HepG2 (cell line): Measurements from ENCODE around the gene HBB. TPM values are rescaled to one million over a fixed set of nuclear protein-coding genes. Genes with fewer than 3 reads are reported as not detected.

Experiments used
- ATAC-seq: fragments of 200-7000 bp; cut with Tn5 transposase; 3 replicates; pipeline ENCODE4 v1.9.1; 2020; ENCODE audit warnings: mild to moderate bottlenecking, moderate library complexity
- BruUV-seq: library from RNA; stranded (reverse); fragments of 400-500 nt; replicated peaks from 2 replicates; lab custom pipeline; 2021; lab: Mats Ljungman, UMichigan
- CTCF ChIA-PET: fragments of 300-600 bp; formaldehyde crosslinking; extraction: SDS; loops from one replicate; lab custom pipeline; 2021; ENCODE audit warnings: low total read pairs, inconsistent platforms, low intra/inter-chr PET ratio; lab: Yijun Ruan, JAX
- POLR2A ChIA-PET: fragments of 350-600 bp; sonication (Branson Sonifier 250); formaldehyde crosslinking; loops from one replicate; lab custom pipeline; 2020; ENCODE audit warnings: antibody characterized with exemption, inconsistent platforms; lab: Yijun Ruan, JAX
- DNase-seq: peaks from one replicate; pipeline ENCODE4 v3.0.0-alpha.2; 2015; ENCODE audit warnings: low spot score
- FAIRE-seq: peaks from 3 replicates; lab custom pipeline; 2011; peaks lifted over from hg19 to GRCh38; lab: Jason Lieb, UNC
- H2AFZ ChIP-seq: one replicate; pipeline ENCODE4 v1.6.1; 2011; ENCODE audit warnings: low read length, inconsistent platforms
- H3K27ac ChIP-seq: fragments of 300-600 bp; 3 replicates; pipeline ENCODE4 v1.8.0; 2011; ENCODE audit warnings: mixed run types, mild to moderate bottlenecking, mixed read lengths, low read length, inconsistent platforms; ENCODE audit not compliant: insufficient read depth; ENCODE audit errors: extremely low read length
- H3K27me3 ChIP-seq, 2 experiments: fragments of 200-600 bp in 1 of 2; 2 replicates in 1 of 2; 3 replicates in 1 of 2; pipeline versions ENCODE4 v1.6.0 to v1.8.0; 2011; ENCODE audit warnings: low read length in 2 of 2, mild to moderate bottlenecking in 2 of 2, moderate library complexity in 2 of 2, inconsistent platforms in 1 of 2; ENCODE audit not compliant: insufficient read depth in 2 of 2, control insufficient read depth in 1 of 2
- H3K36me3 ChIP-seq, 2 experiments: fragments of 200-600 bp in 1 of 2; replicated peaks in 1 of 2; 2 replicates in 1 of 2; 3 replicates in 1 of 2; pipeline versions ENCODE4 v1.5.1 to v1.8.0; 2011; ENCODE audit warnings: low read length in 2 of 2, inconsistent platforms in 1 of 2; ENCODE audit not compliant: insufficient read depth in 2 of 2, control insufficient read depth in 1 of 2
- H3K4me1 ChIP-seq: 2 replicates; pipeline ENCODE4 v1.5.1; 2012; ENCODE audit warnings: low read length, inconsistent platforms; ENCODE audit not compliant: insufficient read depth
- H3K4me2 ChIP-seq: 2 replicates; pipeline ENCODE4 v1.6.0; 2011; ENCODE audit warnings: low read depth, low read length, inconsistent platforms
- H3K4me3 ChIP-seq, 3 experiments: fragments of 200-600 bp in 1 of 3; sonication (generic), shearing (Covaris generic) in 1 of 3; replicated peaks in 1 of 3; 2 replicates each; pipeline ENCODE4 v1.5.1; 2011 to 2016; ENCODE audit warnings: low read length in 3 of 3, inconsistent platforms in 2 of 3, low read depth in 2 of 3, mild to moderate bottlenecking in 2 of 3, control low read depth in 1 of 3, mixed read lengths in 1 of 3; ENCODE audit not compliant: insufficient read depth in 1 of 3
- H3K79me2 ChIP-seq: one replicate; pipeline ENCODE4 v1.6.1; 2011; ENCODE audit warnings: low read length, inconsistent platforms; ENCODE audit not compliant: insufficient read depth
- H3K9ac ChIP-seq: 2 replicates; pipeline ENCODE4 v1.6.0; 2011; ENCODE audit warnings: mild to moderate bottlenecking, low read depth, low read length, inconsistent platforms; ENCODE audit not compliant: insufficient read depth
- H3K9me3 ChIP-seq: 2 replicates; pipeline ENCODE4 v1.5.1; 2012; ENCODE audit warnings: mild to moderate bottlenecking, low read length
- H4K20me1 ChIP-seq: 2 replicates; pipeline ENCODE4 v1.6.0; 2011; ENCODE audit warnings: inconsistent platforms, mild to moderate bottlenecking, low read length, moderate library complexity; ENCODE audit not compliant: insufficient read depth
- ATF1 ChIP-seq: IDR thresholded peaks from 2 replicates; pipeline ENCODE4 v1.6.1; 2016; ENCODE audit warnings: mild to moderate bottlenecking, control low read depth
- ELF4 ChIP-seq: sonication (generic); formaldehyde crosslinking; IDR thresholded peaks from 2 replicates; pipeline ENCODE4 v1.5.0; 2020; ENCODE audit warnings: missing genetic modification reagents, mild to moderate bottlenecking, moderate library complexity, borderline replicate concordance
- FOXK1 ChIP-seq: sonication (generic); formaldehyde crosslinking; IDR thresholded peaks from 2 replicates; pipeline ENCODE4 v1.4.0; 2020; ENCODE audit warnings: low read depth, missing genetic modification reagents, borderline replicate concordance
- HNRNPK ChIP-seq: fragments of 200-400 bp; formaldehyde crosslinking; IDR thresholded peaks from 2 replicates; pipeline ENCODE4 v1.6.1; 2018; ENCODE audit warnings: low read length, low read depth, moderate library complexity, mild to moderate bottlenecking; ENCODE audit not compliant: poor library complexity, severe bottlenecking
- KDM6A ChIP-seq: IDR thresholded peaks from 2 replicates; pipeline ENCODE4 v1.6.1; 2016; ENCODE audit warnings: low read depth
- MTA1 ChIP-seq: sonication (generic); formaldehyde crosslinking; IDR thresholded peaks from 2 replicates; pipeline ENCODE4 v1.4.0; 2020; ENCODE audit warnings: missing genetic modification reagents, mild to moderate bottlenecking, borderline replicate concordance
- NCOA1 ChIP-seq: sonication (generic); formaldehyde crosslinking; IDR thresholded peaks from 2 replicates; pipeline ENCODE4 v1.9.0; 2021; ENCODE audit warnings: missing genetic modification reagents
- RBM39 ChIP-seq: fragments of 200-400 bp; formaldehyde crosslinking; IDR thresholded peaks from one replicate; pipeline ENCODE4 v1.6.1; 2018; ENCODE audit warnings: antibody characterized with exemption, mild to moderate bottlenecking, low read depth, low read length; ENCODE audit not compliant: poor library complexity, severe bottlenecking
- SMAD3 ChIP-seq: sonication (generic); formaldehyde crosslinking; IDR thresholded peaks from 2 replicates; pipeline ENCODE4 v1.4.0; 2020; ENCODE audit warnings: missing genetic modification reagents
- ZBTB7B ChIP-seq: sonication (generic); formaldehyde crosslinking; IDR thresholded peaks from 2 replicates; pipeline ENCODE4 v1.4.0; 2020; ENCODE audit warnings: missing genetic modification reagents
- ZNF10 ChIP-seq: sonication (generic); formaldehyde crosslinking; IDR thresholded peaks from 2 replicates; pipeline ENCODE4 v1.4.0; 2020; ENCODE audit warnings: mild to moderate bottlenecking, low read depth, missing genetic modification reagents, borderline replicate concordance
- ZNF704 ChIP-seq: sonication (generic); formaldehyde crosslinking; IDR thresholded peaks from 2 replicates; pipeline ENCODE4 v1.8.1; 2023; ENCODE audit warnings: mild to moderate bottlenecking, inconsistent platforms, moderate library complexity, missing genetic modification reagents, borderline replicate concordance
- ZSCAN25 ChIP-seq: sonication (generic); formaldehyde crosslinking; IDR thresholded peaks from 2 replicates; pipeline ENCODE4 v1.8.0; 2022; ENCODE audit warnings: mild to moderate bottlenecking, missing genetic modification reagents
- WGBS: methylation state at CpG from one replicate; pipeline ENCODE4 v1.1.6; 2017; ENCODE audit warnings: low lambda C conversion rate; 5-methylcytosine and 5-hydroxymethylcytosine counted together
- in situ Hi-C: cut with HindIII; loops from 2 replicates; pipeline ENCODE4 v1.10.0; 2017; ENCODE audit warnings: low pct_unique_long_range_greater_than_20kb; ENCODE audit not compliant: extremely low pct_ligation_motif_present
- intact Hi-C: fragments of 100-400 bp; cut with micrococcal nuclease; formaldehyde crosslinking; loops from one replicate; pipeline ENCODE4 v1.10.0; 2022; ENCODE audit not compliant: unreplicated experiment
- polyA plus RNA-seq, 8 experiments: library from polyadenylated mRNA; depleted of rRNA in 3 of 8; stranded (reverse) in 7 of 8; unstranded in 1 of 8; fragments of >200 nt; fragmentation: Illumina TruSeq in 4 of 8; extraction: Trizol in 4 of 8; gene quantifications; 2 replicates each; pipeline versions ENCODE4 v1.2.1 to v1.2.3, GENCODE V29; 2011 to 2016; ENCODE audit warnings: low read depth in 4 of 8, missing spikeins in 1 of 8, mixed read lengths in 1 of 8; ENCODE audit not compliant: insufficient read depth in 1 of 8
- total RNA-seq, 5 experiments: library from RNA; depleted of rRNA; stranded (reverse); fragments of >200 nt; fragmentation: Illumina TruSeq; extraction: Trizol; gene quantifications; 2 replicates each; pipeline ENCODE4 v1.2.3, GENCODE V29; 2016; ENCODE audit warnings: low read depth in 1 of 5

Gene HBB
- total and polyA plus RNA-seq, 2 of the 13 experiments (the other 11 are each of a cell fraction or from before 2014, with no cell fraction given) = not detected

DNA sequence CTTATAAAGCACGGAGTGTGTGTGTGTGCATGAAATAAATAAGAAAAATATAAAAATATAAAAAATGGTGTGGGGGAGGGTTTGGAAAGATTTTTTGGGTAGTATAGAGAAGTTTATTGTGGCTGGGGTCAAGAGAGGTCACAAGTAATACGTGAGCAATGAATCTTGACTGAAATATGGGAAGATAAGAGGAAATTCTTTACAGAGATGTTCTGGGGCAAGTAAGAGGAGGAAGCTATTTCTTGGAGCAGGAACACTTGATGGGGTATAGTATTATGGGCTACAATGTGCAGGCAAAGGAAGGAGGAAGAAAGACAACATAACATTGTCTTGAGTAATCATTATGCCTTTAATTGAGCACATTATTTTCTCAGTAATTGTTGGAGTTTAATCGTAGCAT, 5.3 kb upstream of the HBB start:
- Histone ChIP-seq H3K9me3 (no peaks in the 10 kb centered on the region), H3K36me3 (no peaks in the 10 kb centered on the region), H4K20me1 (no peaks in the 10 kb centered on the region; the same call in 1 of the 2 replicates), H3K27me3 (no peaks in the 10 kb centered on the region), H3K4me3 (no peak overlapping the region), H3K9ac (no peak overlapping the region), H3K27ac (no peak overlapping the region), H2AFZ (no peak overlapping the region), H3K79me2 (no peaks in the 10 kb centered on the region), H3K4me1 (no peaks in the 10 kb centered on the region), H3K4me2 (no peak overlapping the region)
- no peak for DNase-seq
- POLR2A ChIA-PET = no interaction called here
- intact Hi-C loops (no loop called here), in situ Hi-C loops (no loop called here)
- TF ChIP-seq FOXK1 = no peak
- TF ChIP-seq ZSCAN25 = no peak
- no peak for TF ChIP-seq SMAD3
- TF ChIP-seq ZBTB7B (CRISPR knock-in tag) = no peak
- no peak for TF ChIP-seq ATF1 (CRISPR knock-in tag)
- TF ChIP-seq ZNF704 = no peak
- TF ChIP-seq NCOA1 = no peak
- no peak for TF ChIP-seq HNRNPK
- no peak for TF ChIP-seq KDM6A
- no peak for TF ChIP-seq MTA1 (CRISPR knock-in tag)
- no peak for TF ChIP-seq ZNF10 (CRISPR knock-in tag)
- TF ChIP-seq ELF4 (CRISPR knock-in tag) = no peak
- no peak for TF ChIP-seq RBM39
- CTCF ChIA-PET = no interaction called here
- no peak for FAIRE-seq
- WGBS = 2% methylated on average over 3 of the region's 3 CpGs
- BruUV-seq = no TSS peak
- ATAC-seq = no peak
